ENCODE results near the gene WDR72. TPM values are rescaled to one million over a fixed set of nuclear protein-coding genes. Genes with fewer than 3 reads are reported as not detected.

WDR72 gene
- total and polyA plus RNA-seq, 2 experiments from 2014 or later, result 0.99 to 1.9 TPM

GRCh38 chr15:53506370-53506769 lies 253.1 kb downstream of the WDR72 start (continued):
- TF ChIP-seq REST (IDR thresholded peaks at IDR 0.05; ENCODE audit: unreplicated experiment) (no peak), JUNB (IDR thresholded peaks at IDR 0.05; ENCODE audit: unreplicated experiment) (no peak), POLR2AphosphoS5 (IDR thresholded peaks at IDR 0.05; ENCODE audit: low read depth) (no peak), EZH2 (IDR thresholded peaks at IDR 0.05; ENCODE audit: low read depth, unreplicated experiment) (no peak), ETS1 (IDR thresholded peaks at IDR 0.05) (no peak), NANOG (IDR thresholded peaks at IDR 0.05; ENCODE audit: borderline replicate concordance) (no peak), STAT1 (IDR thresholded peaks at IDR 0.05; ENCODE audit: unreplicated experiment) (no peak), EZH2phosphoT487 (IDR thresholded peaks at IDR 0.05; ENCODE audit: unreplicated experiment) (no peak)

- H3K4me3 Mint-ChIP-seq, result no peak overlapping the region
- H3K9me3 Mint-ChIP-seq, result no peaks in the 10 kb centered on the region
- no peaks in the 10 kb centered on the region for H3K36me3 Mint-ChIP-seq (ENCODE audit: low read depth)
- no peaks in the 10 kb centered on the region for H4K20me1 ChIP-seq (replicated peaks; ENCODE audit: insufficient read depth)
- H2AFZ ChIP-seq, result no peak overlapping the region
- no peak overlapping the region for H3K27ac ChIP-seq (ENCODE audit: low read depth)
- H3K36me3 ChIP-seq (ENCODE audit: insufficient read depth), result peaks cover 3% of the 10 kb centered on the region; the same call in 1 of the 2 replicates
- no peaks in the 10 kb centered on the region for H3K4me1 Mint-ChIP-seq
- H3F3A ChIP-seq (replicated peaks; ENCODE audit: low read depth), result no peaks in the 10 kb centered on the region
- DNase-seq (ENCODE audit: low spot score) (no peak), ATAC-seq (no peak)
- no peak overlapping the region for H3K27ac Mint-ChIP-seq
- no peak overlapping the region for H3K4me2 ChIP-seq
- H3K27me3 Mint-ChIP-seq (ENCODE audit: insufficient read depth, low read depth, poor library complexity), result no peaks in the 10 kb centered on the region
- no peaks in the 10 kb centered on the region for H3K79me2 ChIP-seq (replicated peaks; ENCODE audit: insufficient read depth)
- H3K9me2 ChIP-seq (ENCODE audit: insufficient read depth), result no peaks in the 10 kb centered on the region
- no peaks in the 10 kb centered on the region for H3K27me3 ChIP-seq (ENCODE audit: insufficient read depth)
- H3K4me1 ChIP-seq (ENCODE audit: insufficient read depth), result no peaks in the 10 kb centered on the region
- no peak overlapping the region for H3K4me3 ChIP-seq
- no peak for TF ChIP-seq STAT1 (IDR thresholded peaks at IDR 0.05; ENCODE audit: unreplicated experiment)
- no peak for TF ChIP-seq NANOG (IDR thresholded peaks at IDR 0.05; ENCODE audit: borderline replicate concordance)
- no peak for TF ChIP-seq EZH2phosphoT487 (IDR thresholded peaks at IDR 0.05; ENCODE audit: unreplicated experiment)
- no peak for TF ChIP-seq ZNF462 (CRISPR knock-in tag; IDR thresholded peaks at IDR 0.05)
- no peak for TF ChIP-seq EZH2 (IDR thresholded peaks at IDR 0.05; ENCODE audit: low read depth, unreplicated experiment)
- TF ChIP-seq ZNF114 (CRISPR knock-in tag; IDR thresholded peaks at IDR 0.05), result no peak
- no peak for TF ChIP-seq ETS1 (IDR thresholded peaks at IDR 0.05)
Measured at GRCh38 chr15:53498996-53499395, 260.5 kb downstream of the WDR72 start.

All from GM23338 (cell line).